HepG2 (cell line): Measurements from ENCODE around the gene SYTL3. TPM values are rescaled to one million over a fixed set of nuclear protein-coding genes. Genes with fewer than 3 reads are reported as not detected.

Experiments
- ATAC-seq: fragments of 200-7000 bp; cut with Tn5 transposase; 3 replicates; pipeline ENCODE4 v1.9.1; 2020; ENCODE audit warnings: mild to moderate bottlenecking, moderate library complexity
- BruUV-seq: library from RNA; stranded (reverse); fragments of 400-500 nt; replicated peaks from 2 replicates; lab custom pipeline; 2021; lab: Mats Ljungman, UMichigan
- CTCF ChIA-PET: fragments of 300-600 bp; formaldehyde crosslinking; extraction: SDS; loops from one replicate; lab custom pipeline; 2021; ENCODE audit warnings: low total read pairs, inconsistent platforms, low intra/inter-chr PET ratio; lab: Yijun Ruan, JAX
- POLR2A ChIA-PET: fragments of 350-600 bp; sonication (Branson Sonifier 250); formaldehyde crosslinking; loops from one replicate; lab custom pipeline; 2020; ENCODE audit warnings: antibody characterized with exemption, inconsistent platforms; lab: Yijun Ruan, JAX
- DNase-seq: peaks from one replicate; pipeline ENCODE4 v3.0.0-alpha.2; 2015; ENCODE audit warnings: low spot score
- FAIRE-seq: peaks from 3 replicates; lab custom pipeline; 2011; peaks lifted over from hg19 to GRCh38; lab: Jason Lieb, UNC
- H2AFZ ChIP-seq: one replicate; pipeline ENCODE4 v1.6.1; 2011; ENCODE audit warnings: low read length, inconsistent platforms
- H3K27ac ChIP-seq: fragments of 300-600 bp; 3 replicates; pipeline ENCODE4 v1.8.0; 2011; ENCODE audit warnings: mixed run types, mild to moderate bottlenecking, mixed read lengths, low read length, inconsistent platforms; ENCODE audit not compliant: insufficient read depth; ENCODE audit errors: extremely low read length
- H3K27me3 ChIP-seq, 2 experiments: fragments of 200-600 bp in 1 of 2; 2 replicates in 1 of 2; 3 replicates in 1 of 2; pipeline versions ENCODE4 v1.6.0 to v1.8.0; 2011; ENCODE audit warnings: low read length in 2 of 2, mild to moderate bottlenecking in 2 of 2, moderate library complexity in 2 of 2, inconsistent platforms in 1 of 2; ENCODE audit not compliant: insufficient read depth in 2 of 2, control insufficient read depth in 1 of 2
- H3K36me3 ChIP-seq, 2 experiments: fragments of 200-600 bp in 1 of 2; replicated peaks in 1 of 2; 2 replicates in 1 of 2; 3 replicates in 1 of 2; pipeline versions ENCODE4 v1.5.1 to v1.8.0; 2011; ENCODE audit warnings: low read length in 2 of 2, inconsistent platforms in 1 of 2; ENCODE audit not compliant: insufficient read depth in 2 of 2, control insufficient read depth in 1 of 2
- H3K4me1 ChIP-seq: 2 replicates; pipeline ENCODE4 v1.5.1; 2012; ENCODE audit warnings: low read length, inconsistent platforms; ENCODE audit not compliant: insufficient read depth
- H3K4me2 ChIP-seq: 2 replicates; pipeline ENCODE4 v1.6.0; 2011; ENCODE audit warnings: low read depth, low read length, inconsistent platforms
- H3K4me3 ChIP-seq, 3 experiments: fragments of 200-600 bp in 1 of 3; sonication (generic), shearing (Covaris generic) in 1 of 3; replicated peaks in 1 of 3; 2 replicates each; pipeline ENCODE4 v1.5.1; 2011 to 2016; ENCODE audit warnings: low read length in 3 of 3, inconsistent platforms in 2 of 3, low read depth in 2 of 3, mild to moderate bottlenecking in 2 of 3, control low read depth in 1 of 3, mixed read lengths in 1 of 3; ENCODE audit not compliant: insufficient read depth in 1 of 3
- H3K79me2 ChIP-seq: one replicate; pipeline ENCODE4 v1.6.1; 2011; ENCODE audit warnings: low read length, inconsistent platforms; ENCODE audit not compliant: insufficient read depth
- H3K9ac ChIP-seq: 2 replicates; pipeline ENCODE4 v1.6.0; 2011; ENCODE audit warnings: mild to moderate bottlenecking, low read depth, low read length, inconsistent platforms; ENCODE audit not compliant: insufficient read depth
- H3K9me3 ChIP-seq: 2 replicates; pipeline ENCODE4 v1.5.1; 2012; ENCODE audit warnings: mild to moderate bottlenecking, low read length
- H4K20me1 ChIP-seq: 2 replicates; pipeline ENCODE4 v1.6.0; 2011; ENCODE audit warnings: inconsistent platforms, mild to moderate bottlenecking, low read length, moderate library complexity; ENCODE audit not compliant: insufficient read depth
- BRD4 ChIP-seq: sonication (generic); formaldehyde crosslinking; IDR thresholded peaks from 2 replicates; pipeline ENCODE4 v1.4.0; 2020; ENCODE audit warnings: missing genetic modification reagents
- PHF21A ChIP-seq: sonication (generic); formaldehyde crosslinking; IDR thresholded peaks from 2 replicates; pipeline ENCODE4 v1.5.0; 2020; ENCODE audit warnings: mild to moderate bottlenecking, missing genetic modification reagents
- ZBTB33 ChIP-seq: sonication (generic); formaldehyde crosslinking; IDR thresholded peaks from 2 replicates; pipeline ENCODE4 v1.4.0; 2020; ENCODE audit warnings: missing genetic modification reagents
- ZNF496 ChIP-seq: sonication (generic); formaldehyde crosslinking; IDR thresholded peaks from 2 replicates; pipeline ENCODE4 v1.8.1; 2023; ENCODE audit warnings: mild to moderate bottlenecking, moderate library complexity, missing genetic modification reagents; ENCODE audit not compliant: insufficient replicate concordance
- ZNF770 ChIP-seq: sonication (generic); formaldehyde crosslinking; IDR thresholded peaks from 2 replicates; pipeline ENCODE4 v1.5.0; 2020; ENCODE audit warnings: mild to moderate bottlenecking, missing genetic modification reagents
- WGBS: methylation state at CpG from one replicate; pipeline ENCODE4 v1.1.6; 2017; ENCODE audit warnings: low lambda C conversion rate; 5-methylcytosine and 5-hydroxymethylcytosine counted together
- in situ Hi-C: cut with HindIII; loops from 2 replicates; pipeline ENCODE4 v1.10.0; 2017; ENCODE audit warnings: low pct_unique_long_range_greater_than_20kb; ENCODE audit not compliant: extremely low pct_ligation_motif_present
- intact Hi-C: fragments of 100-400 bp; cut with micrococcal nuclease; formaldehyde crosslinking; loops from one replicate; pipeline ENCODE4 v1.10.0; 2022; ENCODE audit not compliant: unreplicated experiment
- polyA plus RNA-seq, 8 experiments: library from polyadenylated mRNA; depleted of rRNA in 3 of 8; stranded (reverse) in 7 of 8; unstranded in 1 of 8; fragments of >200 nt; fragmentation: Illumina TruSeq in 4 of 8; extraction: Trizol in 4 of 8; gene quantifications; 2 replicates each; pipeline versions ENCODE4 v1.2.1 to v1.2.3, GENCODE V29; 2011 to 2016; ENCODE audit warnings: low read depth in 4 of 8, missing spikeins in 1 of 8, mixed read lengths in 1 of 8; ENCODE audit not compliant: insufficient read depth in 1 of 8
- total RNA-seq, 5 experiments: library from RNA; depleted of rRNA; stranded (reverse); fragments of >200 nt; fragmentation: Illumina TruSeq; extraction: Trizol; gene quantifications; 2 replicates each; pipeline ENCODE4 v1.2.3, GENCODE V29; 2016; ENCODE audit warnings: low read depth in 1 of 5
- TF ChIP-seq, protein P1 (sequence below): sonication (generic); formaldehyde crosslinking; IDR thresholded peaks from 2 replicates; pipeline ENCODE4 v1.4.0; 2020; ENCODE audit warnings: missing genetic modification reagents, borderline replicate concordance

The SYTL3 gene
- total and polyA plus RNA-seq, 2 of the 13 experiments (the other 11 are each of a cell fraction or from before 2014, with no cell fraction given) = 0.11 to 0.28 TPM

GRCh38 chr6:158772172-158772571, 122.3 kb downstream of the SYTL3 start (continued):
- no peak for TF ChIP-seq PHF21A (CRISPR knock-in tag)
- TF ChIP-seq ZNF496 (CRISPR knock-in tag) = no peak
- TF ChIP-seq, protein P1, sequence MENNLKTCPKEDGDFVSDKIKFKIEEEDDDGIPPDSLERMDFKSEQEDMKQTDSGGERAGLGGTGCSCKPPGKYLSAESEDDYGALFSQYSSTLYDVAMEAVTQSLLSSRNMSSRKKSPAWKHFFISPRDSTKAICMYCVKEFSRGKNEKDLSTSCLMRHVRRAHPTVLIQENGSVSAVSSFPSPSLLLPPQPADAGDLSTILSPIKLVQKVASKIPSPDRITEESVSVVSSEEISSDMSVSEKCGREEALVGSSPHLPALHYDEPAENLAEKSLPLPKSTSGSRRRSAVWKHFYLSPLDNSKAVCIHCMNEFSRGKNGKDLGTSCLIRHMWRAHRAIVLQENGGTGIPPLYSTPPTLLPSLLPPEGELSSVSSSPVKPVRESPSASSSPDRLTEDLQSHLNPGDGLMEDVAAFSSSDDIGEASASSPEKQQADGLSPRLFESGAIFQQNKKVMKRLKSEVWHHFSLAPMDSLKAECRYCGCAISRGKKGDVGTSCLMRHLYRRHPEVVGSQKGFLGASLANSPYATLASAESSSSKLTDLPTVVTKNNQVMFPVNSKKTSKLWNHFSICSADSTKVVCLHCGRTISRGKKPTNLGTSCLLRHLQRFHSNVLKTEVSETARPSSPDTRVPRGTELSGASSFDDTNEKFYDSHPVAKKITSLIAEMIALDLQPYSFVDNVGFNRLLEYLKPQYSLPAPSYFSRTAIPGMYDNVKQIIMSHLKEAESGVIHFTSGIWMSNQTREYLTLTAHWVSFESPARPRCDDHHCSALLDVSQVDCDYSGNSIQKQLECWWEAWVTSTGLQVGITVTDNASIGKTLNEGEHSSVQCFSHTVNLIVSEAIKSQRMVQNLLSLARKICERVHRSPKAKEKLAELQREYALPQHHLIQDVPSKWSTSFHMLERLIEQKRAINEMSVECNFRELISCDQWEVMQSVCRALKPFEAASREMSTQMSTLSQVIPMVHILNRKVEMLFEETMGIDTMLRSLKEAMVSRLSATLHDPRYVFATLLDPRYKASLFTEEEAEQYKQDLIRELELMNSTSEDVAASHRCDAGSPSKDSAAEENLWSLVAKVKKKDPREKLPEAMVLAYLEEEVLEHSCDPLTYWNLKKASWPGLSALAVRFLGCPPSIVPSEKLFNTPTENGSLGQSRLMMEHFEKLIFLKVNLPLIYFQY (CRISPR knock-in tag) = no peak
- no peak for TF ChIP-seq ZNF770 (CRISPR knock-in tag)

- Histone ChIP-seq H3K36me3 (peaks cover 65 to 89% of the 10 kb centered on the region in 2 experiments), H2AFZ (no peak overlapping the region), H3K4me1 (no peaks in the 10 kb centered on the region)
- CTCF ChIA-PET = no interaction called here
- no peak for TF ChIP-seq ZBTB33
- TF ChIP-seq BRD4 (CRISPR knock-in tag) = no peak
- TF ChIP-seq, all 625 proteins: peak for 0
- FAIRE-seq (no peak), ATAC-seq (no peak), DNase-seq (no peak)
- POLR2A ChIA-PET = no interaction called here
- H3K9me3 ChIP-seq = no peaks in the 10 kb centered on the region
- intact Hi-C loops = no loop called here
- no peak overlapping the region for H3K4me3 ChIP-seq
- no peaks in the 10 kb centered on the region for H3K79me2 ChIP-seq
- no peaks in the 10 kb centered on the region for H3K27me3 ChIP-seq
- in situ Hi-C loops = no loop called here
- WGBS = 98% methylated on average over 6 of the region's 6 CpGs
- no peak overlapping the region for H3K9ac ChIP-seq
- H4K20me1 ChIP-seq = no peaks in the 10 kb centered on the region
- BruUV-seq = no TSS peak
- H3K4me2 ChIP-seq = no peak overlapping the region
- no peak overlapping the region for H3K27ac ChIP-seq
Measured at GRCh38 chr6:158772851-158773371, 123.1 kb downstream of the SYTL3 start.
